ENCODE data around the gene PDCD5. TPM values are rescaled to one million over a fixed set of nuclear protein-coding genes. Genes with fewer than 3 reads are reported as not detected.
"Not testable (repeated sequence)": the region's sequence is repeated elsewhere in the genome, so short reads cannot be mapped to it uniquely, and the experiment has no call there.

The PDCD5 gene, protein sequence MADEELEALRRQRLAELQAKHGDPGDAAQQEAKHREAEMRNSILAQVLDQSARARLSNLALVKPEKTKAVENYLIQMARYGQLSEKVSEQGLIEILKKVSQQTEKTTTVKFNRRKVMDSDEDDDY
- total RNA-seq: 100 to 1,000 TPM; 143 to 216 (median 159) TPM
- polyA plus RNA-seq: 10 to 100 TPM; 70.3 to 90.9 (median 73.1) TPM

DNA sequence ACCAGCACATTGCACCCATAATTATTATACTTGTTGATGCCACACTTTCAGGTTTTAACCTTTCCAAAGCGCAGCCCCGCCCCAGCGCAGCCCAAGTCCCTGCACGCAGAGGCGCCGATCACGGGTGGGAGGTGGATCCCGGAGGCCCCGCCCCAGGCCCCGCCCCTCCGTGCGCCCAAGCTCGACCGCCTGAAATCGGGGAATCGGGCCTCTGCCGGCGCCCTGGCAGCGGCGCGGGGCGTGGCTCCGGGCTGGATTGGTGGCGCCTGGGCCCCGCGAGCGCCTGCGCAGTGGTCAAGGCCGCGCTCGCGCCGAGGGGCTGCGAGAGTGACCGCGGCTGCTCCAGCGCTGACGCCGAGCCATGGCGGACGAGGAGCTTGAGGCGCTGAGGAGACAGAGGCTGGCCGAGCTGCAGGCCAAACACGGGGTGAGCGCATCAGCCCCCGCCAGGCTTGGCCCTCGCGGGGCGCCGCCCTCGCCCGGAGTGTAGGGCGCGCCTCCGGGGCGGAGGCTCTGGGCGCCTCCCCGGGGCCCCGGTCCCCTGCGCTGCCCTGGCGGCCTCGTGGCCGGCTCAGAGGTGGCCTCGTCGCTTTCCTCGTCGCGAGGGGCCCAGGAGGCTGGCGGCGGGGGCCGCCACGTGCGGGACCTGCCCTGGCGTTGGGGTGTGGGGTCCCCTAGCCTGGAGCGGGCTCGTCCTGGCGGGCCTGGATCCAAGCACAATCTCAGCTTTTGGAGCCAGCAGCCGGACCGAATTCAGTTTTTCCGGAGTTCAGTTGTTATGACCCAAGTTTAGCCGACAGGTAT is at the start of gene PDCD5:
PDCD5 (plus strand) TSS at position 290 of the 804 bp plus-strand sequence; CDS start at position 362, 72 bp downstream.
- peak; percentile 97 for DNase-seq
- peak within 1 kb of the TSS; percentile 86 to 94 (median 90) for H3K27ac ChIP-seq
- no peaks in the 10 kb centered on the region for H3K9me3 ChIP-seq
- H3K4me1 ChIP-seq: peaks cover 0 to 16% (median 12%) of the 10 kb centered on the region in 4 donors
- peaks cover 0 to 33% (median 0%) of the 10 kb centered on the region in 4 donors for H3K36me3 ChIP-seq
- 0 to 1% methylated on average over 81 of the region's 81 CpGs for WGBS, 2 donors
- no peaks in the 10 kb centered on the region for H3K27me3 ChIP-seq
- peak; percentile 80 to 95 (median 87) for TF ChIP-seq POLR2AphosphoS5 (IDR thresholded peaks at IDR 0.05)
- no peak for TF ChIP-seq EP300 (IDR thresholded peaks at IDR 0.05)
- TF ChIP-seq POLR2A (IDR thresholded peaks at IDR 0.05): peak; percentile 21 to 28
- TF ChIP-seq, protein P1, sequence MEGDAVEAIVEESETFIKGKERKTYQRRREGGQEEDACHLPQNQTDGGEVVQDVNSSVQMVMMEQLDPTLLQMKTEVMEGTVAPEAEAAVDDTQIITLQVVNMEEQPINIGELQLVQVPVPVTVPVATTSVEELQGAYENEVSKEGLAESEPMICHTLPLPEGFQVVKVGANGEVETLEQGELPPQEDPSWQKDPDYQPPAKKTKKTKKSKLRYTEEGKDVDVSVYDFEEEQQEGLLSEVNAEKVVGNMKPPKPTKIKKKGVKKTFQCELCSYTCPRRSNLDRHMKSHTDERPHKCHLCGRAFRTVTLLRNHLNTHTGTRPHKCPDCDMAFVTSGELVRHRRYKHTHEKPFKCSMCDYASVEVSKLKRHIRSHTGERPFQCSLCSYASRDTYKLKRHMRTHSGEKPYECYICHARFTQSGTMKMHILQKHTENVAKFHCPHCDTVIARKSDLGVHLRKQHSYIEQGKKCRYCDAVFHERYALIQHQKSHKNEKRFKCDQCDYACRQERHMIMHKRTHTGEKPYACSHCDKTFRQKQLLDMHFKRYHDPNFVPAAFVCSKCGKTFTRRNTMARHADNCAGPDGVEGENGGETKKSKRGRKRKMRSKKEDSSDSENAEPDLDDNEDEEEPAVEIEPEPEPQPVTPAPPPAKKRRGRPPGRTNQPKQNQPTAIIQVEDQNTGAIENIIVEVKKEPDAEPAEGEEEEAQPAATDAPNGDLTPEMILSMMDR (IDR thresholded peaks at IDR 0.05): no peak
- H3K4me3 ChIP-seq: peak within 1 kb of the TSS; percentile 72 to 82 (median 77)
- intact Hi-C loops (cut with DNase I): loop anchor here (2.0 to 10.0 kb wide), 5 partner anchors 96 to 1229 kb away; partner anchors contain the start of genes ANKRD27 and RGS9BP

DNA sequence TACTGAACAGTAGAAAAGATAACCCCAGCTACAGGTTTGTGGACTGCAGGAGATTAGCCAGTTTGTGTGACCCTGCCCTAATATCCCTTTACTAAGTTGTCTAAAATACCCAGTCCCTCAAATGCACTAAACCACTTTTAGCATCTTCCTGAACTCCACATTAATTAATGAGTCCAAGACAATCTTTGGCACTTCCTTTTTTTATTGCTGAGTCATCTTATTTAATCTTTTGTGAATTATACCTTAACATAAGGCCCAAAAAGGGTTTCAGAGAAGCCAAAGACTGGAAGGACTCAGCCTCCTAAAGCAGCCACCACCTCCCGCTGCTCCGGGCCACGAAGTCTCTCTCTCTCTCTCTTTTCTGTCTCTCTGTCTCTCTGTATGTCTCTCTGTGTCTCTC is 48.8 kb upstream of the PDCD5 start:
- no peaks in the 10 kb centered on the region for H3K36me3 ChIP-seq
- TF ChIP-seq POLR2A (IDR thresholded peaks at IDR 0.05): no peak
- no peak overlapping the region for H3K4me3 ChIP-seq
- peaks cover 0 to 5% (median 1%) of the 10 kb centered on the region in 4 donors for H3K9me3 ChIP-seq
- DNase-seq: no peak
- no peaks in the 10 kb centered on the region for H3K4me1 ChIP-seq
- intact Hi-C loops (cut with DNase I): no loop called here
- no peak overlapping the region for H3K27ac ChIP-seq
- WGBS, 2 donors: 77 to 88% methylated on average over 3 of the region's 3 CpGs
- H3K27me3 ChIP-seq: no peaks in the 10 kb centered on the region

DNA sequence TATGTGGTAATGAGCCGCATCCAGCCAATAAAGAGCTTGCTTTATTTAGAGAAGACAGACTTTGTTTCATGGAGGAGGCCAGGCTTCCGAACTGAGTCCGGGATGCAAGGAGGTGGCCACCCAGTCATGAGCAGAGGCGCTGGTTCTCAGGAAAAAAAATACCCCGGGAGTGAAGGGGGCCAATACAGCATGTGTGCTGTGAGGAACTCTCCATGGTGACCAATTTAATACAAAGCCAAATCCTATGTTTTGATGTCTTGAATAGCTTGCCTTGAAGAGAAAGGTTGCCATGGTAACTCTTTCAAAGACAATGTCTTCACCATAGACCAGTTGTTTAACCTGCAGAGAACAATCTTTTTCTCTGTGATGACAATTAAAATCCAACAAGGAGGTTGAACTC is 43.4 kb upstream of the PDCD5 start:
- no peak for DNase-seq
- Histone ChIP-seq H3K4me1 (no peaks in the 10 kb centered on the region), H3K27me3 (no peaks in the 10 kb centered on the region), H3K36me3 (no peaks in the 10 kb centered on the region), H3K9me3 (peaks cover 0 to 2% (median 0%) of the 10 kb centered on the region in 4 donors), H3K27ac (no peak overlapping the region), H3K4me3 (no peak overlapping the region)
- TF ChIP-seq, protein P1 (IDR thresholded peaks at IDR 0.05): no peak
- TF ChIP-seq POLR2AphosphoS5 (IDR thresholded peaks at IDR 0.05) (no peak), POLR2A (IDR thresholded peaks at IDR 0.05) (no peak), EP300 (IDR thresholded peaks at IDR 0.05) (no peak)
- intact Hi-C loops (cut with DNase I): no loop called here
- 66 to 72% methylated on average over 5 of the region's 5 CpGs for whole genome bisulfite sequencing, 2 donors

DNA sequence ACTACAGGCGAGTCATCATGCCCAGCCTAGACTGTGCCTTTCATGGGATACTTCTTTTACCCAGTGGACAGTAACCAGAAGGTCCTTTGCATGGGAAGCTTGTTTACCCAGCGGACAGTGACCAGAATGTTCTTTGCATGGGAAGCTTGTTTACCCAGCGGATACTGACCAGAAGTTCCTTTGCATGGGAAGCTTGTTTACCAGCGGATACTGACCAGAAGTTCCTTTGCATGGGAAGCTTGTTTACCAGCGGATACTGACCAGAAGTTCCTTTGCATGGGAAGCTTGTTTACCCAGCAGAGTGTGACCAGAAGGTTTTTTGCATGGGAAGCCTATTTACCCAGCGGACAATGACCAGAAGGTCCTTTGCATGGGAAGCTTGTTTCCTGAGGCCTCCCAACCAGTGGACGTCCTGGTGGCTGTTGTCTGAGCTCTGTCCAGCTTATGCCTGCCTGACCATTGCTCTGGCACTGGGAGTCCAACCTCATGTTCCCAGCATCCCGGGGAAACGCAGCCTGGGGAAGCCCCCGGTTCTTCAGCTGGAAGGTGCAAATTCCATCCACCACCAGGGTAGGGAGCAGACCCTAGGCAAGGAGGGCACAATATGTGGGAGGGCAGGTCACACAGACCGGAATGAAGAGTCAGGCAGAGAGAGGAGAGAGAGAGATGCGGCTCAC is 41.6 kb upstream of the PDCD5 start:
- intact Hi-C loops (cut with DNase I): no loop called here
- Histone ChIP-seq H3K9me3 (peaks cover 0 to 2% (median 0%) of the 10 kb centered on the region in 4 donors), H3K27me3 (no peaks in the 10 kb centered on the region), H3K4me1 (no peaks in the 10 kb centered on the region), H3K27ac (no peak overlapping the region), H3K36me3 (no peaks in the 10 kb centered on the region), H3K4me3 (no peak overlapping the region)
- no peak for DNase-seq
- WGBS, 2 donors: 76 to 81% methylated on average over 12 of the region's 12 CpGs
- no peak for TF ChIP-seq EP300 (IDR thresholded peaks at IDR 0.05)
- TF ChIP-seq POLR2A (IDR thresholded peaks at IDR 0.05): no peak
- no peak for TF ChIP-seq POLR2AphosphoS5 (IDR thresholded peaks at IDR 0.05)
- TF ChIP-seq, protein P1 (IDR thresholded peaks at IDR 0.05): no peak

DNA sequence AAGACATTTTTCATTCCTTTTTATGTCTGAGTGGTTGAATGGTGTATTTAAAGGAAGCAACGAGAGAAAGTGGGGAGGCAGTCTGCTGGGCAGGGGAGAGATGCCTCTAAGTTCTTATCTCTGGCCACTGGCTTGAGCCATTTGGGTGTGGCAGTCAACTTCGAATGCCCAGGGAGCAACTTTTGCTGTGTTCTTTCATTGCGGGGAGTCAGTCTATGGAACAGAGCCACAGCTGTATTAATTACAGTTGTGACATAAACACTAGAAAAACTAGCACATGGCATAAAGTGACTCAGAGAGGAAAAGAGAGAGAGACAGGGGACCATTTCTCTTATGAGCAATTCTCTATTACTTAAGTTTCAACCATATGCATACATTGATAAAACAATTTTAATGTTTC is 40.4 kb upstream of the PDCD5 start:
- intact Hi-C loops (cut with DNase I): no loop called here

DNA sequence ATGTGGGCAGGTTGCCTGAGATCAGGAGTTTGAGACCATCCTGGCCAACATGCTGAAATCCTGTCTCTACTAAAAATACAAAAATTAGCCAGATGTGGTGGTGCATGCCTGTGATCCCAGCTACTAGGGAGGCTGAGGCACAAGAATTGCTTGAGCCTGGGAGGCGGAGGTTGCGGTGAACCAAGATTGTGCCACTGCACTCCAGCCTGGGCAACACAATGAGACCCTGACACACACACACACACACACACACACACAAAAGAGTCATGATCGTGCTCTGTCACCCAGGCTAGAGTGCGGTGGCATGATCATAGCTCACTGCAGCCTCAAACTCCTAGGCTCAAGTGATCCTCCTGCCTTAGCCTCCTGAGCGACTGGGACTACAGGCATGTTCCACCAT is 39.6 kb upstream of the PDCD5 start:
- DNase-seq; H3K9me3 ChIP-seq; intact Hi-C loops (cut with DNase I); H3K4me3 ChIP-seq; H3K27me3 ChIP-seq; H3K36me3 ChIP-seq; H3K27ac ChIP-seq; H3K4me1 ChIP-seq: not testable (repeated sequence)
- 94 to 96% methylated on average over 5 of the region's 5 CpGs for WGBS, 2 donors

More for the DNA sequence above, 40.4 kb upstream of the PDCD5 start:
- H3K9me3 ChIP-seq: peaks cover 0 to 2% (median 0%) of the 10 kb centered on the region in 4 donors
- TF ChIP-seq POLR2AphosphoS5 (IDR thresholded peaks at IDR 0.05) (no peak), POLR2A (IDR thresholded peaks at IDR 0.05) (no peak), EP300 (IDR thresholded peaks at IDR 0.05) (no peak)
- TF ChIP-seq, protein P1 (IDR thresholded peaks at IDR 0.05): no peak
- no peaks in the 10 kb centered on the region for H3K4me1 ChIP-seq
- H3K27ac ChIP-seq: no peak overlapping the region
- H3K36me3 ChIP-seq: no peaks in the 10 kb centered on the region
- no peak for DNase-seq
- 46 to 75% methylated on average over 3 of the region's 3 CpGs for WGBS, 2 donors
- no peak overlapping the region for H3K4me3 ChIP-seq
- no peaks in the 10 kb centered on the region for H3K27me3 ChIP-seq

All from sigmoid colon (tissue), 7 donors.